IMR-90 (cell line): ENCODE measurements around the gene CNTN5. TPM values are rescaled to one million over a fixed set of nuclear protein-coding genes. Genes with fewer than 3 reads are reported as not detected.

Experiments
- ATAC-seq: fragments of 200-7000 bp; cut with Tn5 transposase; 2 replicates; pipeline ENCODE4 v1.9.1; 2020; ENCODE audit warnings: low read depth, mild to moderate bottlenecking, moderate library complexity
- BruUV-seq: library from RNA; stranded (reverse); fragments of 400-500 nt; replicated peaks from 2 replicates; lab custom pipeline; 2021; lab: Mats Ljungman, UMichigan
- CTCF ChIA-PET: fragments of 300-600 bp; formaldehyde crosslinking; extraction: SDS; loops from one replicate; lab custom pipeline; 2021; ENCODE audit warnings: antibody characterized with exemption; lab: Yijun Ruan, JAX
- POLR2A ChIA-PET: fragments of 300-600 bp; sonication (Branson Sonifier 250); formaldehyde crosslinking; loops from one replicate; lab custom pipeline; 2022; ENCODE audit warnings: antibody characterized with exemption; ENCODE audit not compliant: unreplicated experiment; lab: Charles Lee
- DNase-seq: peaks from one replicate; pipeline ENCODE4 v3.0.0; 2013
- H2AFZ ChIP-seq: replicated peaks from 2 replicates; pipeline ENCODE3; 2013; ENCODE audit warnings: low read length, mild to moderate bottlenecking; ENCODE audit not compliant: poor library complexity
- H2AK5ac ChIP-seq: 2 replicates; pipeline ENCODE4 v1.6.1; 2013; ENCODE audit warnings: low read depth, low read length, inconsistent platforms
- H2AK9ac ChIP-seq: replicated peaks from 2 replicates; pipeline ENCODE3; 2013; ENCODE audit warnings: mild to moderate bottlenecking, low read depth, low read length, moderate library complexity; ENCODE audit not compliant: poor library complexity
- H2BK120ac ChIP-seq: 2 replicates; pipeline ENCODE4 v1.6.1; 2013; ENCODE audit warnings: low read depth, low read length, inconsistent platforms
- H2BK15ac ChIP-seq: 3 replicates; pipeline ENCODE4 v1.6.1; 2013; ENCODE audit warnings: low read depth, low read length, inconsistent platforms
- H2BK20ac ChIP-seq: 2 replicates; pipeline ENCODE4 v1.6.1; 2013; ENCODE audit warnings: low read depth, mild to moderate bottlenecking, inconsistent platforms, low read length, moderate library complexity
- H2BK5ac ChIP-seq: 2 replicates; pipeline ENCODE4 v1.6.1; 2013; ENCODE audit warnings: mild to moderate bottlenecking, low read depth, low read length, inconsistent platforms; ENCODE audit not compliant: poor library complexity, severe bottlenecking
- H3K14ac ChIP-seq: replicated peaks from 2 replicates; pipeline ENCODE4 v1.6.1; 2013; ENCODE audit warnings: low read depth, low read length, inconsistent platforms
- H3K18ac ChIP-seq: 2 replicates; pipeline ENCODE4 v1.6.1; 2013; ENCODE audit warnings: low read depth, low read length, control low read depth
- H3K23ac ChIP-seq: 2 replicates; pipeline ENCODE4 v1.6.1; 2013; ENCODE audit warnings: low read depth, low read length, inconsistent platforms
- H3K27ac ChIP-seq: 2 replicates; pipeline ENCODE4 v1.5.1; 2013; ENCODE audit warnings: mild to moderate bottlenecking, control low read depth, low read length; ENCODE audit not compliant: insufficient read depth
- H3K27me3 ChIP-seq: 2 replicates; pipeline ENCODE4 v1.6.1; 2013; ENCODE audit warnings: low read length; ENCODE audit not compliant: control insufficient read depth, insufficient read depth
- H3K36me3 ChIP-seq: 2 replicates; pipeline ENCODE4 v1.6.1; 2013; ENCODE audit warnings: low read length, mixed read lengths; ENCODE audit not compliant: control insufficient read depth, insufficient read depth
- H3K4ac ChIP-seq: 2 replicates; pipeline ENCODE4 v1.6.1; 2013; ENCODE audit warnings: low read depth, low read length, inconsistent platforms
- H3K4me1 ChIP-seq: 2 replicates; pipeline ENCODE4 v1.6.1; 2013; ENCODE audit warnings: low read length, mixed read lengths; ENCODE audit not compliant: control insufficient read depth, insufficient read depth
- H3K4me2 ChIP-seq: 2 replicates; pipeline ENCODE4 v1.6.1; 2013; ENCODE audit warnings: low read depth, mild to moderate bottlenecking, control low read depth, low read length, moderate library complexity
- H3K4me3 ChIP-seq: 2 replicates; pipeline ENCODE4 v1.5.1; 2013; ENCODE audit warnings: low read depth, mild to moderate bottlenecking, control low read depth, low read length, moderate library complexity; ENCODE audit not compliant: insufficient read depth
- H3K56ac ChIP-seq: 2 replicates; pipeline ENCODE4 v1.6.1; 2013; ENCODE audit warnings: low read length, inconsistent platforms; ENCODE audit not compliant: insufficient read depth; ENCODE audit errors: extremely low read depth
- H3K79me1 ChIP-seq, 2 experiments: 2 replicates each; pipeline ENCODE4 v1.6.1; 2013; ENCODE audit warnings: low read length in 2 of 2, inconsistent platforms in 1 of 2, low read depth in 1 of 2
- H3K9ac ChIP-seq: 2 replicates; pipeline ENCODE4 v1.6.1; 2013; ENCODE audit warnings: low read depth, low read length, control low read depth
- H3K9me1 ChIP-seq: 2 replicates; pipeline ENCODE4 v1.6.1; 2013; ENCODE audit warnings: low read length, inconsistent platforms; ENCODE audit not compliant: insufficient read depth
- H3K9me3 ChIP-seq: 2 replicates; pipeline ENCODE4 v1.6.1; 2013; ENCODE audit warnings: low read length; ENCODE audit not compliant: control insufficient read depth, insufficient read depth
- H4K20me1 ChIP-seq: 2 replicates; pipeline ENCODE4 v1.6.1; 2013; ENCODE audit warnings: low read length, inconsistent platforms; ENCODE audit not compliant: insufficient read depth
- H4K5ac ChIP-seq: 2 replicates; pipeline ENCODE4 v1.6.1; 2013; ENCODE audit warnings: mild to moderate bottlenecking, low read depth, low read length, control low read depth
- H4K8ac ChIP-seq, 2 experiments: 2 replicates each; pipeline ENCODE4 v1.6.1; 2013; ENCODE audit warnings: low read depth in 2 of 2, low read length in 2 of 2, control low read depth in 1 of 2, inconsistent platforms in 1 of 2
- H4K91ac ChIP-seq: 2 replicates; pipeline ENCODE4 v1.6.1; 2013; ENCODE audit warnings: low read depth, low read length, inconsistent platforms; ENCODE audit not compliant: insufficient read depth
- BHLHE40 ChIP-seq: fragments of 150-350 bp; IDR thresholded peaks from 2 replicates; pipeline ENCODE4 v1.6.1; 2016; ENCODE audit warnings: mild to moderate bottlenecking, low read depth, low read length
- MAZ ChIP-seq: IDR thresholded peaks from 2 replicates; pipeline ENCODE4 v1.6.1; 2012; ENCODE audit warnings: low read depth, mild to moderate bottlenecking, low read length, improper control_type of control experiment, moderate library complexity, borderline replicate concordance
- WGBS, 2 experiments: methylation state at CpG; one replicate each; pipeline versions ENCODE4 v1.1.5 to v1.1.7; 2013; ENCODE audit warnings: missing lambda C conversion rate in 2 of 2; ENCODE audit not compliant: insufficient read length in 1 of 2; ENCODE audit errors: extremely low coverage in 2 of 2; 5-methylcytosine and 5-hydroxymethylcytosine counted together
- dilution Hi-C: fragments of 300-500 bp; cut with HindIII; formaldehyde crosslinking; loops from one replicate; pipeline ENCODE4 v1.14.3; 2018; ENCODE audit warnings: low sequenced_read_pairs; ENCODE audit not compliant: unreplicated experiment
- in situ Hi-C: fragments of 300-500 bp; cut with MboI; formaldehyde crosslinking; loops from 3 replicates; pipeline ENCODE4 v1.14.3; 2019; ENCODE audit warnings: low sequenced_read_pairs, inconsistent platforms, mixed read lengths
- intact Hi-C: fragments of 100-400 bp; cut with micrococcal nuclease; formaldehyde crosslinking; loops from 2 replicates; pipeline ENCODE4 v1.10.0; 2022
- polyA plus RNA-seq, 3 experiments: library from polyadenylated mRNA; depleted of rRNA; stranded (reverse); fragments of >200 nt; gene quantifications; 2 replicates each; pipeline ENCODE4 v1.2.3, GENCODE V29; 2012; ENCODE audit warnings: low replicate concordance in 1 of 3
- total RNA-seq: library from RNA; depleted of rRNA; stranded (reverse); fragments of >200 nt; gene quantifications from 2 replicates; pipeline ENCODE4 v1.2.3, GENCODE V29; 2012

CNTN5 gene
- total and polyA plus RNA-seq, 2 of the 4 experiments (the other 2 are of a cell fraction) = not detected

DNA sequence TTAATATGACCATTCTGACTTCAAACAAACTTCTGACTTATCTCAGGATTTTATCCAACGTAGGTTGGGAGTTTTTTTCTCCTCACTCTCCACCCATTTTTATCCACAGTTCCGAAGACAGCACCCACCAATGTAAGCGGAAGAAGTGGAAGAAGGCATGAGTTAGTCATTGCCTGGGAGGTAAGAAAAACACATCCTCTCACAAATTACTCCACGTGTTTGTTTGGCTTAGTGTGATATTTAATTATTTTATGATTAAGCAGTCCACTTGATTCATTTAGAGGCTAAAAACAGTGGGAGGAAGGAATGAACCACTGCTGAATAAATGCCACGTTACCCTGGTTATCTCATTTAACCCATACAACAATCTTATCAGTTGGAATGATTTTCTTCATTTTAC lies 1276.8 kb downstream of the CNTN5 start:
- Histone ChIP-seq H2BK20ac (no peak overlapping the region), H2AFZ (no peak overlapping the region), H3K27me3 (no peaks in the 10 kb centered on the region), H2BK120ac (no peak overlapping the region), H4K8ac (no peak overlapping the region), H4K20me1 (no peaks in the 10 kb centered on the region), H3K23ac (no peak overlapping the region), H3K14ac (no peak overlapping the region), H3K9me3 (no peaks in the 10 kb centered on the region), H2BK5ac (no peak overlapping the region), H3K4me3 (no peak overlapping the region), H3K9ac (no peak overlapping the region), H3K27ac (no peak overlapping the region), H3K4me1 (no peaks in the 10 kb centered on the region), H3K36me3 (no peaks in the 10 kb centered on the region), H4K91ac (no peak overlapping the region), H4K5ac (no peak overlapping the region), H3K56ac (no peak overlapping the region), H3K4ac (no peak overlapping the region), H2BK15ac (no peak overlapping the region), H3K4me2 (no peak overlapping the region), H3K79me1 (no peaks in the 10 kb centered on the region), H2AK9ac (no peak overlapping the region), H3K9me1 (no peaks in the 10 kb centered on the region), H2AK5ac (no peak overlapping the region), H3K18ac (no peak overlapping the region)
- TF ChIP-seq BHLHE40 (no peak), MAZ (no peak)
- dilution Hi-C loops (no loop called here), intact Hi-C loops (no loop called here), in situ Hi-C loops (no loop called here)
- no TSS peak for BruUV-seq
- ChIA-PET CTCF (no interaction called here), POLR2A (no interaction called here)
- WGBS, 2 experiments = no CpG with 5 or more reads among the region's 5 CpGs
- ATAC-seq = no peak
- no peak for DNase-seq
